ENCODE measurements around the gene SLC25A38.

DNA sequence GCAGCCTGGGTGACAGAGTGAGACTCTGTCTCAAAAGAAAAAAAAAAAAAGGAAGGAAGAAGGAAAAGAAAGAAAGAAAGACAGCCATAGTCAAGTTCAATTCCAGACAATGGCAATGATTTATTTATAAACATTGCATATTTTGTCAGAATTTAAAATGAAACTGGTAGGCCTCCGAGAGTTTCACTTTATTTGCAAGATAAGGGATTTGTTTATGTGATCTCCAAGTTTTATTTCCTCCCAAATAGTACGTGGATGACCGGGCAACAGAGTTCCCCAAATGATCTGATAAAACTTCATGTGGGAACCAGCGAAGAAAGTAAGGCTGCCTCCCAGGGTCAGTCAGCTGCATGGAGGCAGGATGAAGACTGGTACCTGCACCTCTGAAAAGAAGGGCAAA is 55.7 kb downstream of the SLC25A38 start:
- TF ChIP-seq, protein P1, sequence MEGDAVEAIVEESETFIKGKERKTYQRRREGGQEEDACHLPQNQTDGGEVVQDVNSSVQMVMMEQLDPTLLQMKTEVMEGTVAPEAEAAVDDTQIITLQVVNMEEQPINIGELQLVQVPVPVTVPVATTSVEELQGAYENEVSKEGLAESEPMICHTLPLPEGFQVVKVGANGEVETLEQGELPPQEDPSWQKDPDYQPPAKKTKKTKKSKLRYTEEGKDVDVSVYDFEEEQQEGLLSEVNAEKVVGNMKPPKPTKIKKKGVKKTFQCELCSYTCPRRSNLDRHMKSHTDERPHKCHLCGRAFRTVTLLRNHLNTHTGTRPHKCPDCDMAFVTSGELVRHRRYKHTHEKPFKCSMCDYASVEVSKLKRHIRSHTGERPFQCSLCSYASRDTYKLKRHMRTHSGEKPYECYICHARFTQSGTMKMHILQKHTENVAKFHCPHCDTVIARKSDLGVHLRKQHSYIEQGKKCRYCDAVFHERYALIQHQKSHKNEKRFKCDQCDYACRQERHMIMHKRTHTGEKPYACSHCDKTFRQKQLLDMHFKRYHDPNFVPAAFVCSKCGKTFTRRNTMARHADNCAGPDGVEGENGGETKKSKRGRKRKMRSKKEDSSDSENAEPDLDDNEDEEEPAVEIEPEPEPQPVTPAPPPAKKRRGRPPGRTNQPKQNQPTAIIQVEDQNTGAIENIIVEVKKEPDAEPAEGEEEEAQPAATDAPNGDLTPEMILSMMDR (conservative IDR thresholded peaks at IDR 0.05): no peak
- TF ChIP-seq EZH2 (IDR thresholded peaks at IDR 0.05; ENCODE audit: low read depth): no peak
